Left lung (tissue), 10 donors: ENCODE measurements around the gene DTX4. TPM values are rescaled to one million over a fixed set of nuclear protein-coding genes. Genes with fewer than 3 reads are reported as not detected.

ENCODE experiments used
- ATAC-seq: fragments of 200-7000 bp; cut with Tn5 transposase; one replicate; pipeline ENCODE4 v1.9.1; 2020; ENCODE audit warnings: moderate library complexity
- DNase-seq, 4 donors: peaks; one replicate each; pipeline ENCODE4 v3.0.0-alpha.2; 2013 to 2020
- H3K27ac ChIP-seq, 2 donors: fragments of 200-600 bp; sonication (generic) in 1 of 2; one replicate each; pipeline versions ENCODE4 v1.5.0 to v1.8.0; 2020 to 2021
- H3K27me3 ChIP-seq, 2 donors: fragments of 200-600 bp; sonication (generic) in 1 of 2; one replicate each; pipeline versions ENCODE4 v1.5.0 to v1.8.0; 2020 to 2021
- H3K36me3 ChIP-seq, 2 donors: fragments of 200-600 bp; sonication (generic) in 1 of 2; one replicate each; pipeline versions ENCODE4 v1.5.0 to v1.8.0; 2020 to 2021
- H3K4me1 ChIP-seq, 2 donors: fragments of 200-600 bp; one replicate each; pipeline ENCODE4 v1.8.0; 2021
- H3K4me3 ChIP-seq, 2 donors: fragments of 200-600 bp; sonication (generic) in 1 of 2; one replicate each; pipeline versions ENCODE4 v1.5.0 to v1.8.0; 2020 to 2021; ENCODE audit warnings: mild to moderate bottlenecking in 1 of 2
- H3K9me3 ChIP-seq, 2 donors: fragments of 200-600 bp; sonication (generic) in 1 of 2; one replicate each; pipeline versions ENCODE4 v1.5.0 to v1.8.0; 2020 to 2021
- CTCF ChIP-seq, 2 donors: fragments of 200-600 bp; sonication (generic) in 1 of 2; IDR thresholded peaks; one replicate each; pipeline versions ENCODE4 v1.5.0 to v1.8.0; 2021; ENCODE audit warnings: antibody characterized with exemption in 2 of 2
- intact Hi-C, 2 donors: fragments of 100-400 bp; cut with DNase I; formaldehyde crosslinking; loops; one replicate each; pipeline versions ENCODE4 v1.11.2 to v1.14.2; 2022
- polyA plus RNA-seq, 6 donors: library from polyadenylated mRNA; unstranded; fragments of 120-200 nt; gene quantifications; one replicate each; pipeline ENCODE4 v1.2.1, GENCODE V29; 2013; ENCODE audit not compliant: insufficient read length in 6 of 6
- total RNA-seq, 2 donors: library from RNA; stranded (reverse); fragmentation: NEBNext Ultra II Directional; extraction: Animal tissue kit (Norgen Biotek cat#: 25700); gene quantifications; one replicate each; pipeline ENCODE4 v1.2.1, GENCODE V29; 2021
- donor health status: DM: no; HTN: yes; CAD: no.
- donor health status: DM: no; HTN: no; CAD: no.

DTX4 gene
- total and polyA plus RNA-seq, 8 donors: 33.2 to 74.9 (median 67.2) TPM

- Histone ChIP-seq H3K27me3 (no peaks in the 10 kb centered on the region), H3K36me3 (peaks cover 0 to 34% of the 10 kb centered on the region in 2 donors), H3K4me1 (peaks cover 0 to 9% of the 10 kb centered on the region in 2 donors), H3K4me3 (no peak overlapping the region), H3K27ac (no peak overlapping the region), H3K9me3 (no peaks in the 10 kb centered on the region)
- TF ChIP-seq CTCF (IDR thresholded peaks at IDR 0.05): no peak
- intact Hi-C loops: no loop called here
- DNase-seq (no peak), ATAC-seq (no peak)
Observed at GRCh38 chr11:59152312-59152951, 19.5 kb upstream of the DTX4 start.

GRCh38 chr11:59154610-59155009 lies 17.3 kb upstream of the DTX4 start:
- no peak overlapping the region for H3K4me3 ChIP-seq
- H3K27me3 ChIP-seq: no peaks in the 10 kb centered on the region
- DNase-seq (no peak), ATAC-seq (no peak)
- no peak overlapping the region for H3K27ac ChIP-seq
- intact Hi-C loops: no loop called here
- H3K4me1 ChIP-seq: peaks cover 0 to 11% of the 10 kb centered on the region in 2 donors
- TF ChIP-seq CTCF (IDR thresholded peaks at IDR 0.05): no peak
- H3K9me3 ChIP-seq: no peaks in the 10 kb centered on the region
- peaks cover 0 to 25% of the 10 kb centered on the region in 2 donors for H3K36me3 ChIP-seq

- TF ChIP-seq CTCF (IDR thresholded peaks at IDR 0.05): no peak
- intact Hi-C loops: no loop called here
- Histone ChIP-seq H3K4me1 (peaks cover 0 to 11% of the 10 kb centered on the region in 2 donors), H3K27ac (no peak overlapping the region), H3K36me3 (peaks cover 0 to 9% of the 10 kb centered on the region in 2 donors), H3K4me3 (no peak overlapping the region), H3K9me3 (no peaks in the 10 kb centered on the region), H3K27me3 (no peaks in the 10 kb centered on the region)
- no peak for DNase-seq
- no peak for ATAC-seq
Observed at GRCh38 chr11:59157433-59157832, 14.5 kb upstream of the DTX4 start.

- Histone ChIP-seq H3K36me3 (no peaks in the 10 kb centered on the region), H3K4me1 (peaks cover 0 to 11% of the 10 kb centered on the region in 2 donors), H3K27ac (no peak overlapping the region), H3K27me3 (no peaks in the 10 kb centered on the region), H3K4me3 (no peak overlapping the region), H3K9me3 (no peaks in the 10 kb centered on the region)
- intact Hi-C loops: no loop called here
- ATAC-seq (peak; percentile 98), DNase-seq (peak in 2 of 4 donors; percentile 73 to 83)
- peak; percentile 82 to 84 for TF ChIP-seq CTCF (IDR thresholded peaks at IDR 0.05)
Observed at GRCh38 chr11:59158206-59159068, 13.5 kb upstream of the DTX4 start.

GRCh38 chr11:59164028-59164427 lies 7.9 kb upstream of the DTX4 start:
- no peaks in the 10 kb centered on the region for H3K27me3 ChIP-seq
- intact Hi-C loops: no loop called here
- no peaks in the 10 kb centered on the region for H3K4me1 ChIP-seq
- H3K27ac ChIP-seq: no peak overlapping the region
- no peak for ATAC-seq
- H3K9me3 ChIP-seq: no peaks in the 10 kb centered on the region
- no peaks in the 10 kb centered on the region for H3K36me3 ChIP-seq
- DNase-seq: no peak
- TF ChIP-seq CTCF (IDR thresholded peaks at IDR 0.05): no peak
- H3K4me3 ChIP-seq: no peak overlapping the region
